ENCODE data around the gene SLC10A2.
"Not testable (repeated sequence)": the region's sequence is repeated elsewhere in the genome, so short reads cannot be mapped to it uniquely, and the experiment has no call there.

Gene SLC10A2

GRCh38 chr13:103066079-103066780, at the start of gene SLC10A2:
Gene SLC10A2 (minus strand): TSS chr13:103066417. CDS start chr13:103066249, 168 bp downstream.
- no peak for DNase-seq

GRCh38 chr13:103107580-103107979, 41.4 kb upstream of the SLC10A2 start:
- no peak for DNase-seq

- no peak for DNase-seq
Measured at GRCh38 chr13:103104340-103104739, 38.1 kb upstream of the SLC10A2 start.

- DNase-seq, result peak; percentile 13
Measured at GRCh38 chr13:103103456-103103855, 37.2 kb upstream of the SLC10A2 start.

GRCh38 chr13:103102482-103102881, 36.3 kb upstream of the SLC10A2 start:
- peak; percentile 14 for DNase-seq

GRCh38 chr13:103101901-103102300, 35.7 kb upstream of the SLC10A2 start:
- no peak for DNase-seq

- peak; percentile 2 for DNase-seq
Measured at GRCh38 chr13:103101500-103101899, 35.3 kb upstream of the SLC10A2 start.

GRCh38 chr13:103100830-103101229, 34.6 kb upstream of the SLC10A2 start:
- DNase-seq, result peak; percentile 40

- peak; percentile 42 for DNase-seq
Measured at GRCh38 chr13:103099722-103100293, 33.6 kb upstream of the SLC10A2 start.

GRCh38 chr13:103098535-103098934, 32.3 kb upstream of the SLC10A2 start:
- DNase-seq, result no peak

- DNase-seq, result no peak
Measured at GRCh38 chr13:103097366-103097928, 31.2 kb upstream of the SLC10A2 start.

- DNase-seq, result not testable (repeated sequence)
Measured at GRCh38 chr13:103093649-103094048, 27.4 kb upstream of the SLC10A2 start.

GRCh38 chr13:103087275-103087674, 21.1 kb upstream of the SLC10A2 start:
- DNase-seq, result no peak

- DNase-seq, result no peak
Measured at GRCh38 chr13:103081435-103081834, 15.2 kb upstream of the SLC10A2 start.

- DNase-seq, result no peak
Measured at GRCh38 chr13:103078158-103078557, 11.9 kb upstream of the SLC10A2 start.

- DNase-seq, result no peak
Measured at GRCh38 chr13:103068836-103069235, 2.6 kb upstream of the SLC10A2 start.

GRCh38 chr13:103067751-103068555, 1.7 kb upstream of the SLC10A2 start:
- no peak for DNase-seq

GRCh38 chr13:103066781-103067345, 646 bp upstream of the SLC10A2 start:
- no peak for DNase-seq

- no peak for DNase-seq
Measured at GRCh38 chr13:103063376-103063775, 2.8 kb downstream of the SLC10A2 start.

- no peak for DNase-seq
Measured at GRCh38 chr13:103062079-103062478, 4.1 kb downstream of the SLC10A2 start.

GRCh38 chr13:103056008-103056407, 10.2 kb downstream of the SLC10A2 start:
- DNase-seq, result no peak

- no peak for DNase-seq
Measured at GRCh38 chr13:103055166-103055565, 11.1 kb downstream of the SLC10A2 start.

- no peak for DNase-seq
Measured at GRCh38 chr13:103046676-103047075, 19.5 kb downstream of the SLC10A2 start.
